Natural killer cell (primary cell): ENCODE results near the gene MZT1. TPM values are rescaled to one million over a fixed set of nuclear protein-coding genes. Genes with fewer than 3 reads are reported as not detected.

Source experiments
- ATAC-seq, 3 donors: fragments of 150-1000 bp in 2 of 3; fragments of 200-7000 bp in 1 of 3; cut with Tn5 transposase; 1 replicate in 1 of 3; 2 replicates in 2 of 3; pipeline ENCODE4 v1.10.0; 2021; ENCODE audit warnings: mild to moderate bottlenecking in 2 of 3, moderate library complexity in 2 of 3
- DNase-seq, 2 donors: peaks; one replicate each; pipeline versions ENCODE4 v3.0.0 to v3.0.0-alpha.2; 2013 to 2021; ENCODE audit warnings: mixed read lengths in 1 of 2
- H3K27ac ChIP-seq: one replicate; pipeline ENCODE4 v1.5.1; 2013; ENCODE audit warnings: mild to moderate bottlenecking, low read length
- H3K27me3 ChIP-seq: one replicate; pipeline ENCODE4 v1.6.1; 2013; ENCODE audit warnings: low read length; ENCODE audit not compliant: control insufficient read depth, insufficient read depth
- H3K36me3 ChIP-seq: one replicate; pipeline ENCODE4 v1.6.1; 2013; ENCODE audit warnings: low read length; ENCODE audit not compliant: control insufficient read depth, insufficient read depth
- H3K4me1 ChIP-seq: one replicate; pipeline ENCODE4 v1.6.1; 2013; ENCODE audit warnings: low read length; ENCODE audit not compliant: control insufficient read depth, insufficient read depth
- H3K4me3 ChIP-seq: one replicate; pipeline ENCODE4 v1.5.1; 2013; ENCODE audit warnings: low read length
- H3K9me3 ChIP-seq: one replicate; pipeline ENCODE4 v1.6.1; 2013; ENCODE audit warnings: low read length; ENCODE audit not compliant: control insufficient read depth, insufficient read depth
- H3K27ac Mint-ChIP-seq, 2 donors: one replicate each; pipeline ENCODE4 v1.8.0; 2022; ENCODE audit warnings: mild to moderate bottlenecking in 2 of 2, mixed read lengths in 2 of 2, moderate library complexity in 1 of 2
- H3K27me3 Mint-ChIP-seq, 2 donors: one replicate each; pipeline ENCODE4 v1.8.0; 2022; ENCODE audit warnings: low read depth in 2 of 2, mixed read lengths in 2 of 2
- H3K36me3 Mint-ChIP-seq: one replicate; pipeline ENCODE4 v1.8.0; 2022; ENCODE audit warnings: mixed read lengths
- H3K4me1 Mint-ChIP-seq, 2 donors: one replicate each; pipeline ENCODE4 v1.8.0; 2022; ENCODE audit warnings: mixed read lengths in 2 of 2
- H3K4me3 Mint-ChIP-seq: one replicate; pipeline ENCODE4 v1.8.0; 2022; ENCODE audit warnings: mild to moderate bottlenecking, moderate library complexity, mixed read lengths
- H3K9me3 Mint-ChIP-seq, 2 donors: one replicate each; pipeline ENCODE4 v1.8.0; 2022; ENCODE audit warnings: mixed read lengths in 2 of 2
- CTCF ChIP-seq: fragments of 200-600 bp; IDR thresholded peaks from one replicate; pipeline ENCODE4 v1.8.0; 2022; ENCODE audit warnings: antibody characterized with exemption
- WGBS: methylation state at CpG from one replicate; pipeline ENCODE4 v1.1.7; 2013; ENCODE audit warnings: missing lambda C conversion rate; ENCODE audit not compliant: insufficient coverage; 5-methylcytosine and 5-hydroxymethylcytosine counted together
- intact Hi-C: fragments of 100-400 bp; cut with micrococcal nuclease; formaldehyde crosslinking; loops from one replicate; pipeline ENCODE4 v1.14.2; 2022
- total RNA-seq, 4 donors: library from RNA; stranded (reverse); fragments of 120-200 nt in 1 of 4; gene quantifications; one replicate each; pipeline versions ENCODE4 v1.2.3 to v1.2.4, GENCODE V29; 2013 to 2022

MZT1 gene
- total RNA-seq, 3 donors from 2014 or later (not counting 1 experiment from before 2014, with no cell fraction given), result 5.7 to 7.4 (median 5.8) TPM

- no peak overlapping the region for H3K4me3 Mint-ChIP-seq
- H3K27me3 Mint-ChIP-seq, result no peaks in the 10 kb centered on the region
- H3K27ac Mint-ChIP-seq, result no peak overlapping the region
- no peaks in the 10 kb centered on the region for H3K9me3 Mint-ChIP-seq
- intact Hi-C loops, result no loop called here
- DNase-seq (no peak), ATAC-seq (no peak)
- H3K4me3 ChIP-seq, result no peak overlapping the region
- no peaks in the 10 kb centered on the region for H3K27me3 ChIP-seq
- H3K4me1 Mint-ChIP-seq, result no peaks in the 10 kb centered on the region
- no peaks in the 10 kb centered on the region for H3K4me1 ChIP-seq
- no peaks in the 10 kb centered on the region for H3K36me3 ChIP-seq
- no peak for TF ChIP-seq CTCF
- H3K27ac ChIP-seq, result no peak overlapping the region
- H3K9me3 ChIP-seq, result no peaks in the 10 kb centered on the region
- no CpG with 5 or more reads among the region's 1 CpG for WGBS
- H3K36me3 Mint-ChIP-seq, result no peaks in the 10 kb centered on the region
Observed at GRCh38 chr13:72678312-72678711, 49.1 kb downstream of the MZT1 start.

- H3K4me1 ChIP-seq, result no peaks in the 10 kb centered on the region
- intact Hi-C loops, result no loop called here
- no peak for DNase-seq
- H3K27ac ChIP-seq, result no peak overlapping the region
- no peak overlapping the region for H3K4me3 ChIP-seq
- H3K27me3 ChIP-seq, result no peaks in the 10 kb centered on the region
- TF ChIP-seq CTCF, result no peak
- Mint-ChIP-seq H3K27ac (no peak overlapping the region), H3K4me1 (no peaks in the 10 kb centered on the region), H3K4me3 (no peak overlapping the region), H3K9me3 (no peaks in the 10 kb centered on the region), H3K36me3 (no peaks in the 10 kb centered on the region), H3K27me3 (no peaks in the 10 kb centered on the region)
- no peaks in the 10 kb centered on the region for H3K9me3 ChIP-seq
- ATAC-seq, result no peak
- no peaks in the 10 kb centered on the region for H3K36me3 ChIP-seq
Observed at GRCh38 chr13:72677431-72677830, 50.0 kb downstream of the MZT1 start.

- Histone ChIP-seq H3K4me1 (no peaks in the 10 kb centered on the region), H3K4me3 (no peak overlapping the region), H3K27ac (no peak overlapping the region), H3K9me3 (no peaks in the 10 kb centered on the region), H3K36me3 (no peaks in the 10 kb centered on the region), H3K27me3 (no peaks in the 10 kb centered on the region)
- Mint-ChIP-seq H3K36me3 (no peaks in the 10 kb centered on the region), H3K27ac (no peak overlapping the region), H3K4me3 (no peak overlapping the region), H3K9me3 (peaks cover 0 to 2% of the 10 kb centered on the region in 2 donors), H3K27me3 (peaks cover 0 to 2% of the 10 kb centered on the region in 2 donors), H3K4me1 (no peaks in the 10 kb centered on the region)
- intact Hi-C loops, result no loop called here
- DNase-seq (no peak), ATAC-seq (no peak)
- TF ChIP-seq CTCF, result no peak
- WGBS, result 86% methylated on average over 1 of the region's 1 CpG
Observed at GRCh38 chr13:72666391-72666790, 61.0 kb downstream of the MZT1 start.

- TF ChIP-seq CTCF, result no peak
- H3K9me3 ChIP-seq, result no peaks in the 10 kb centered on the region
Observed at GRCh38 chr13:72662548-72662947, 64.9 kb downstream of the MZT1 start.

More at GRCh38 chr13:72662548-72662947, 64.9 kb downstream of the MZT1 start:
- H3K9me3 Mint-ChIP-seq, result peaks cover 0 to 4% of the 10 kb centered on the region in 2 donors
- no peaks in the 10 kb centered on the region for H3K4me1 ChIP-seq
- peaks cover 0 to 7% of the 10 kb centered on the region in 2 donors for H3K27me3 Mint-ChIP-seq
- no peak overlapping the region for H3K4me3 Mint-ChIP-seq
- H3K4me1 Mint-ChIP-seq, result no peaks in the 10 kb centered on the region
- ATAC-seq, result no peak
- H3K27ac ChIP-seq, result no peak overlapping the region
- H3K27me3 ChIP-seq, result no peaks in the 10 kb centered on the region
- no peak for DNase-seq
- no peaks in the 10 kb centered on the region for H3K36me3 Mint-ChIP-seq
- intact Hi-C loops, result no loop called here
- no peak overlapping the region for H3K4me3 ChIP-seq
- H3K36me3 ChIP-seq, result no peaks in the 10 kb centered on the region
- no peak overlapping the region for H3K27ac Mint-ChIP-seq
